Measurements from ENCODE around the gene LCN15.
A peak's percentile ranks its signal among the peaks of the same experiment; 100 is the strongest.

LCN15 gene

DNA sequence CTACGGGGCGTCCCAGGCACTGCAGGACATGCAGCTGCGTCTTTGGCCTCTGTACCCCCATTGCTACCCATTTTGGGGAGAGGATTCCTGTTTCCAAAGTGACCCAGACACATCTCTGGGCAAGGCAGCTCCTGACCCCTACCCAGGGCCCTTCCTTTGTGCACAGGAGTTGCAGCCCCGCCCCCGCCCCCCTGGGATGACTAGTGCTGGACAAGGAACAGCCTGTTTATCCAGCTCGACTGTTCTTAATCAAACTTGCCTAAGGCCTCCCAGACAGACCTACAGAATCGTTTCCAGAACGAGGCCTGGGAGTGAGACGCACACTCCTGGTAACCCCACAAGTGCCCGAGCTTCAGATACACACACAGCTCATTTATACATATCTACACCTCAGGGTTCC is 38.7 kb downstream of the LCN15 start:
- no peak for DNase-seq (ENCODE audit: insufficient read length, low spot score)
- TF ChIP-seq POLR2A (IDR thresholded peaks at IDR 0.05; ENCODE audit: low read depth, low read length), result no peak
- FAIRE-seq, result no peak

DNA sequence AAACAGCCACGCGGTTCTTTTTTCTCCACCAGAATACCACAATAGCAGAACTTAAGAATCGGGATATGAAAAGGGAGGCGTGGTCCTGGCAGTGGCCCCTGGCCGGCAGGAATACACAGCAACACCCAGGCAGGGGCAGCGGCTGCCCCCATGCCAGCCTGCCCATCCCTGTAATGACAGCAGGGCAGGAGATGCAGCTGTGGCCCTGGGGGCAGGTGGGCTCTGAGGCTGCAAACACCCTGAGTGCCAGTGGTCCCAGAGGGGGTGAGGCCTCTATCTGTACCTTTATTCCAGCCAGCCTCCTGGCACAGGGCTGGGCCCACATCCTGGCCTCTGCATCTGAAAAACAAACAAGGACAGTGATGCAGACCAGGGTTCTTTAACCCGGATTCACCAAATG is 39.5 kb downstream of the LCN15 start:
- FAIRE-seq (no peak), DNase-seq (ENCODE audit: insufficient read length, low spot score) (no peak)
- no peak for TF ChIP-seq POLR2A (IDR thresholded peaks at IDR 0.05; ENCODE audit: low read depth, low read length)

DNA sequence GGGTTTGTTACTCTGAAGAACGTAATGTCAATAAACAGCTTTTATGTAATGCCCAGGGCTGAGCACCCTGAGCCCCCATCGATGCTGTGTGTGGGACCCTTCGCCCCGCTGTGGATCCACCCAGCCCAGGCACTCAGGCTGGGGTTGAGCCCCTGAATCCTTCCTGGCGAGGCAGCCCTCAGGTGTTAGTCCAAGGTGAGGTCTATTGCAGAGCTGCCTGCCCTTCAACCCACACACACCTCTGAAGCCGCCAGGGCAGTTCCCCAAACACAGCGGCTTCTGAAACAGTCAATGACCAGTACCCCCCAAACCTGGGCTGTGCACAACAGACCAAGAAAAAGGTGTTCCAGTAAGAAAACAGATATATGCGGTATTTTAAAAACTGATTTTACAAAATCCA is 40.3 kb downstream of the LCN15 start:
- no peak for DNase-seq (ENCODE audit: insufficient read length, low spot score)
- FAIRE-seq, result no peak
- TF ChIP-seq POLR2A (IDR thresholded peaks at IDR 0.05; ENCODE audit: low read depth, low read length), result no peak

DNA sequence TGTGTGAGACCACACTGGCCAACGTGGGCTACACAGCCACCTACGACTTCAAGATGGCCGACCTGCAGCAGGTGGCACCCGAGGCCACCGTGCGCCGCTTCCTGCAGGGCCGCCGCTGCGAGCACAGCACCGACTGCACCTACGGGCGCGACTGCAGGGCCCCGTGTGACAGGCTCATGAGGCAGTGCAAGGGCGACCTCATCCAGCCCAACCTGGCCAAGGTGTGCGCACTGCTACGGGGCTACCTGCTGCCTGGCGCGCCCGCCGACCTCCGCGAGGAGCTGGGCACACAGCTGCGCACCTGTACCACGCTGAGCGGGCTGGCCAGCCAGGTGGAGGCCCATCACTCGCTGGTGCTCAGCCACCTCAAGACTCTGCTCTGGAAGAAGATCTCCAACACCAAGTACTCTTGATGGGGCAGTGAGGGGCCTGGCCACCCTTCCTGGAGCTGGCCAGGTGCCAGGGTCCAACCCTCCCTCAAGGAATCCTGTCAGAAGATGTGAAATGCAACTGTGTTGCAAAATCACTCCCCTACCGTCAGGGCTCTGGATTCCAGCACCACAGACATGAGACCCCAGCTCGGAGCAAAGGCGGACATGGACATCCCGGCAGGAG is 40.8 kb downstream of the LCN15 start:
- no peak for DNase-seq (ENCODE audit: insufficient read length, low spot score)
- TF ChIP-seq POLR2A (IDR thresholded peaks at IDR 0.05; ENCODE audit: low read depth, low read length), result no peak
- FAIRE-seq, result no peak

DNA sequence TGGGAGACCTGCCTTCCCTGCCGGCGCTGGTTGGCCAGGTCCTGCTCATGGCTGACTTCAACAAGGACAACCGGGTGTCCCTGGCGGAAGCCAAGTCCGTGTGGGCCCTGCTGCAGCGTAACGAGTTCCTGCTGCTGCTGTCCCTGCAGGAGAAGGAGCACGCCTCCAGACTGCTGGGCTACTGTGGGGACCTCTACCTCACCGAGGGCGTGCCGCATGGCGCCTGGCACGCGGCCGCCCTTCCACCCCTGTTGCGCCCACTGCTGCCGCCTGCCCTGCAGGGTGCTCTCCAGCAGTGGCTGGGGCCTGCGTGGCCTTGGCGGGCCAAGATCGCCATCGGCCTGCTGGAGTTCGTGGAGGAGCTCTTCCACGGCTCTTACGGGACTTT is 41.4 kb downstream of the LCN15 start:
- FAIRE-seq, result no peak
- 0 out of 2 replicates have a peak, but pooled peaks have one; percentile 3 for TF ChIP-seq POLR2A (IDR thresholded peaks at IDR 0.05; ENCODE audit: low read depth, low read length)
- DNase-seq (ENCODE audit: insufficient read length, low spot score), result no peak

DNA sequence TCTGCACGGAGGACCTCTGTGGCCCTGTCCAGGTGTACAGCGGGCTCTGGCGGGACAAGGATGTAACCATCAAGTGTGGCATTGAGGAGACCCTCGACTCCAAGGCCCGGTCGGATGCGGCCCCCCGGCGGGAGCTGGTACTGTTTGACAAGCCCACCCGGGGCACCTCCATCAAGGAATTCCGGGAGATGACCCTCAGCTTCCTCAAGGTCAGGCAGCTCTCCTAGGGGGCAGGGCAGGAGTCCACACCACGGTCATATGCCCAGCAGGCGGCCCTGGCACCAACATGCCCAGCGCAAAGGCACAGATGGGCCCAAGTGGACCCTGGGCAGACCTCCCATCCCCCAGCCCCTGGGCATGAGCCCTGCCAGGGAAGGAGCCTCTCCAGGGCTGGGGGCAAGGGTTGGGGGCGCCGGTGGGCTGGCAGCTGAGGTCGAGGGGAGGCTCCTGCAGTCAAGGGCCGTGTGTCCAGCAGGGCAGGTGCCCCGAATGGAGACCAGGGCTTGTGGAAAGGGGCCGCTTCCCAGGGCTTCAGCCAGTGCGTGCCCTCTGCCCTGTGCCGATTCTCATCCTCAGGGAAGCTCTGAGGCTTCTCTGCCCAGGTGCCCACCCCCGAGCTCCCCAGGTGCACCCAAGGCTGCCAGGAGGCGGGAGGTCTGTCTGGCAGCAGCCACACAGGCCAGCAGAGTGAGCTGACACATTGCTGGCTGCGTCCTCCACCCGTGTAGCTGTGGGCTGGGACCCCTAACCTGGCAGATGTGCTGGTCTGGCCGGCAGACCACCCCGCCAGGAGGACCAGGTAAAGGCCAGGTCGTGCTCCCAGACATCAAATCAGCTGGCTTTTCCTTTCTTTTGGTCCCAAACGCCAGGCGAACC is 42.0 kb downstream of the LCN15 start:
- no peak for DNase-seq (ENCODE audit: insufficient read length, low spot score)
- TF ChIP-seq POLR2A (IDR thresholded peaks at IDR 0.05; ENCODE audit: low read depth, low read length), result peak; percentile 34; the same call in 1 of the 2 replicates
- no peak for FAIRE-seq

DNA sequence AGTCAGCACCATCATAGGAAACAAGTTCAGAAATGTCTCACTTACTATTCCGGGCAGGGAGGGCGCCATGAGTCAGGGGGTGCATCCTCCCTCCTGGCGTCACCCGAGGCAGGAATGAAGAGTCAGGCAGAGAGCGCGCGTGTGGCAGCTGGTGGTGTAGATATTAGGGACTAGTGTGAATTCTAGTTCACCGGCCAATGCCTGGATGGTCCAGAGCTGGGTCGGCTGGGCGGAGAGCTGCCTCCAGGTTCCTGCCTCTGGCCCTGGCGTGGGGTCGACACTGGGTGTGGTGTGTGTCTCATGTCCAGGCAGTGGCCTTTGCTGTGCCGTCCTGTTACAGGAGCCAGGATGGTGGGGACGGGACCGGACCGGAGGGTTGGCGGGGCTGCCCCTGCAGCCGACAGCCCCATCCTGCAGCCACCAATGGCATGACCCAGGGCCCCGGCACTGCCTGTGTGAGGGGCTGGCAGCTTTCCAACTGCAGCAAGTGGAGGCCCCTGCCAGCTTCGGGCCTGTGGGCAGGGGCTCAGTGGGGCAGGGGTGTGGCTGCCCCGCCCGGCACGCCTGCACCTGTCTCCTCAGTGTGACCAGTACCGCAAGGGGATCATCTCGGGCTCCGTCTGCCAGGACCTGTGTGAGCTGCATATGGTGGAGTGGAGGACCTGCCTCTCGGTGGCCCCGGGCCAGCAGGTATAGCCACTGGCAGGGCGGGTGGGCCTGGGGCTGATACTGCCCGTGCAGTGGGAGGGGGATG is 42.8 kb downstream of the LCN15 start:
- no peak for FAIRE-seq
- peak; percentile 94 for DNase-seq (ENCODE audit: insufficient read length, low spot score)
- TF ChIP-seq POLR2A (IDR thresholded peaks at IDR 0.05; ENCODE audit: low read depth, low read length), result no peak

DNA sequence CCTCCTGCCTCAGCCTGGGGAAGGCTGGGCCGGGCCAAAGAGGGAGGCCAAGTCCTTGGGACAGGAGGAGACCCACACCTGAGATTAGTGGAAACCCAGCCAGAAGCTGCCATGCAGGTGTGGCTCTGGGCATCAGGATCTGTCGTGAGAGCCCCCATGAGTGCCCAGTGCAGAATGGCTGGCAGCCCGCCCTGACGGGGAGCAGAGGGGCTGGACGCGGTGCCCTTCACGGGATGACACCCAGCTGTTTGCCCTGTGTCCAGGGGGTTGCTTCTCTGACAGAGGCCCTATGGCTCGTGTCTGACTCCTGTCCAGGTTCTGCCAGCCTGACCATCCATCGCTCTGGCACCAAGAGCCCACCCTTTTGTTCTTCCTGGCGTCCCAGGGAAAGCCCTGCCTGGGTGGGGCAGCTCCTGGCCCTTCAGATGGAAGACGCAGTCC is 43.4 kb downstream of the LCN15 start:
- no peak for TF ChIP-seq POLR2A (IDR thresholded peaks at IDR 0.05; ENCODE audit: low read depth, low read length)
- no peak for FAIRE-seq

DNA sequence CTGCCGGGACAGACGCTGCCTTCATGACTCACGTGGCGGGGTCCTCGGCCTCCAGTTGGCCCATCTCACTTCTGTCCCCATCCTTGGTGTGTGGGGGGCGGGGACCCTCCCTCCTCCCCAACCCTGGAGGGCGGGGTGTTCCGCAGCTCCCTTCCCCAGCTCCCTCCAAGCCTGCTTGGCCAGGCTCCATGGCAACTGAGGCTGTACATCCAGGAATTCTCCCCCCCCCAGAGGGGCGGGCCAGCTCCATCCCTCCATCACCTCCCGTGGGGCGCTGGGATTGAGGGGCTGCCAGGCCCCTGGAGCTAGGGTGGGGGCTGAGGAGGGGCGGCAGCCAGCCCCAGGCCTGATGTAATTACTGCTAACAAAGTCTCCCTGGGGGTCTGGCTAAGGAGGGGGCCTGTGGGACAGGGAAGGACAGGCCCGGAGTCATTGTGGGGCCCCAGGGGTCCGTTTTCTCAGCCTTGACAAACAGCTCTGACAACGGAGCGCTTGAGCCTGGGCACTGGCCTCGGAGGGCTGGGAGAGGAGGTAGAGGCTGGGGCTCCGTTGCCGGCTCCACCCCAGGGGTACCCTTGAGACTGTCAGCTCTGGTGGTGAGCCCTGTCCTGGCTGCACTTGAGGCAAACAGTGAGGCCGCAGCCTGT is 43.9 kb downstream of the LCN15 start:
- TF ChIP-seq POLR2A (IDR thresholded peaks at IDR 0.05; ENCODE audit: low read depth, low read length), result no peak
- FAIRE-seq (no peak), DNase-seq (ENCODE audit: insufficient read length, low spot score) (no peak)

More for the DNA sequence above, 43.4 kb downstream of the LCN15 start:
- DNase-seq (ENCODE audit: insufficient read length, low spot score), result no peak

DNA sequence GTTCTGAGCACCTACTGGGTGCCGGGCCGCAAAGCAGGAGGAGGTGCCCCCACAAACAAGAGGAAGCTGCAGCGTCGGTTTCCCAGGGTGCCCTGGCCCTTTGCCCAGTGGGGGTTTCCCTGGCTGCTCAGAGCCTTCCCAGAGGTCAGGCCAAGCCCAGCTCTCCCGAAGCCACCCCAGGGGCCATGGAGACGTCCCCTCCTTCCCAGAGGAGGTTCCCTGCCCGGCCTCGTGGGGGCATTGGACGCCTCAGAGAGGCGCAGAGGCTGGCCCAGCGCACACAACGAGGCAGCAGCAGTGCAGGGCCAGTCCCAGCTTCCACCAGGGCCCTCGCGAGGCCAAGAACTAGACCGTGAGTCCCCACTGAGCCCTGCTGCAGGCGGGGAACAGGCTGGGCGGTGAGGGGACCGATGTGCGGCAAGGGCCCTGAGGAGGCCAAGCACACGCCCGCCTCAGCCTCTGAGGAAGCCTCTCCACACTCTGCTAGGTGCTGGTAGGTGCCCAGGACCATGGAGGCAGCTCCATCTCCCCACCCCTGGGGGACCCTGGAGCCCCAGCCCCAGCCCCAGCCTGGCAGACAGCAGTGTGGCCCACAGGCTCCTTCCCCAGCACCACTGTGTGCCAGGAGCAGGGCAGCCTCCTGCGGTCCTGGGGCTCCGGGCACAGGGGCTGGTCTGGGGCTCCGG is 45.0 kb downstream of the LCN15 start:
- FAIRE-seq, result no peak
- no peak for TF ChIP-seq POLR2A (IDR thresholded peaks at IDR 0.05; ENCODE audit: low read depth, low read length)
- DNase-seq (ENCODE audit: insufficient read length, low spot score), result no peak

DNA sequence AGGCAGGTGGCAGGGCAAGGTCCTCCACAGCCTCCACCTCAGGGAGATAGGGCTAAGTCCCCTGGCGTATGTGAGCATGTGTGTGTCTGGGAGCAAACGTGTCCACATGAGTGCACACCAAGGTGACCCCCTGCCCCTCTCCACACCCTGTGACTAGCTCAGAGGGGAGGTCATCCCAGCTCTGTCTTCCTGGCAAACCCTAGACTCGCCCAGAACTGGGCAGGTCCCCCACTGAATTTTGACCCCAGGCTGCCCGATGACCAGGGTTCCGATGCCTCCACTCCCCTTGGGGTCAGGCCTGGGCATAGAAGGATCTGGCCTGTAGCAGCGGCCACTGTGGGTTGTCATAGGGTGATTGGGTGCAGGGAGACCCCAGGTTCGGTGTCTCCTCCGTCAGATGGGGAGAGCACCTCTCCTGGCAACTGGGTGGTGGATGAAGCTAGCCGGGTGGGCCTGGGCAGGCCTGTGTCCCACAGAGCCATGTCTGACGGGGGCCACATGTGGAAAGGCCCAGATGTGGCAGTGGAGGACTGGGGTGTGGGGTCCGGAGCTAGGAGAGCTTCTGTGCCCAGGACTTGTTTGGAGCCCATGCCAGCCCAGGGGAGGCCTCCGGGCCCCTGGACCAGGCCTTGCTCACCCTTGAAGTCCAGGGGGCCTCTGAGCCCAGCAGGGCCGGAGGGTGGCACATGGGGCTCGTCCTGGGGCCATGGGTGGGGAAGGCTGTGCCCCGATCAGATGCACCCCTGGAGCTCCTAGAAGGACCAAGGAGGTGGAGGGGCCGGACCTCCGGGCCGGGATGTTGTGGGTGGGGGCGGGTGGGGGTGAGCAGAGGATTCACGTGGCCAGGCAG is 45.7 kb downstream of the LCN15 start:
- no peak for TF ChIP-seq POLR2A (IDR thresholded peaks at IDR 0.05; ENCODE audit: low read depth, low read length)
- DNase-seq (ENCODE audit: insufficient read length, low spot score), result no peak
- FAIRE-seq, result no peak

DNA sequence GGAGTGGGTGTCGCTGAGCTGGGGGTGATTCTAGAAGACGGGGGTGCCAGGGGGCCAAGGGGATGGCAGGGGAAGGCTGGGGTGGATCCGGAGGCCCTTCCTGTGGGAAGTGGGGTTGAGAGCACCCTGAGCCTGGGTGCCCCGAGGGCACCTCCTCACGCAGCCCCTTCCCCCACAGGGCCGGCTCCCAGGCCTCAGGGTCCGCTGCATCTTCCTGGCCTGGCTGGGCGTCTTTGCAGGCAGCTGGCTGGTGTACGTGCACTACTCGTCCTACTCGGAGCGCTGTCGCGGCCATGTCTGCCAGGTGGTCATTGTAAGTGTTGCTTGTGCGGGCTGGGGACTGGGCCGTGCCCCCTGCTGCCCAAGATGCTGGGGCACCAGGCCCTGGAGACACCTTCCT is 46.9 kb downstream of the LCN15 start:
- no peak for TF ChIP-seq POLR2A (IDR thresholded peaks at IDR 0.05; ENCODE audit: low read depth, low read length)
- no peak for FAIRE-seq
- DNase-seq (ENCODE audit: insufficient read length, low spot score), result no peak

All from H54 (cell line).